Stimulated activated CD8-positive, alpha-beta memory T cell treated with anti-CD3 and anti-CD28 coated beads, Interleukin-12 subunit alpha, Interleukin-12 subunit beta, amount 100 ng/mL, for 24 hours (primary cell): ENCODE data around the gene MEPE.

Source experiments
- DNase-seq: peaks from one replicate; pipeline ENCODE4 v3.0.0-alpha.2; 2020; ENCODE audit errors: extremely low read depth

The MEPE gene, protein sequence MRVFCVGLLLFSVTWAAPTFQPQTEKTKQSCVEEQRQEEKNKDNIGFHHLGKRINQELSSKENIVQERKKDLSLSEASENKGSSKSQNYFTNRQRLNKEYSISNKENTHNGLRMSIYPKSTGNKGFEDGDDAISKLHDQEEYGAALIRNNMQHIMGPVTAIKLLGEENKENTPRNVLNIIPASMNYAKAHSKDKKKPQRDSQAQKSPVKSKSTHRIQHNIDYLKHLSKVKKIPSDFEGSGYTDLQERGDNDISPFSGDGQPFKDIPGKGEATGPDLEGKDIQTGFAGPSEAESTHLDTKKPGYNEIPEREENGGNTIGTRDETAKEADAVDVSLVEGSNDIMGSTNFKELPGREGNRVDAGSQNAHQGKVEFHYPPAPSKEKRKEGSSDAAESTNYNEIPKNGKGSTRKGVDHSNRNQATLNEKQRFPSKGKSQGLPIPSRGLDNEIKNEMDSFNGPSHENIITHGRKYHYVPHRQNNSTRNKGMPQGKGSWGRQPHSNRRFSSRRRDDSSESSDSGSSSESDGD

DNA sequence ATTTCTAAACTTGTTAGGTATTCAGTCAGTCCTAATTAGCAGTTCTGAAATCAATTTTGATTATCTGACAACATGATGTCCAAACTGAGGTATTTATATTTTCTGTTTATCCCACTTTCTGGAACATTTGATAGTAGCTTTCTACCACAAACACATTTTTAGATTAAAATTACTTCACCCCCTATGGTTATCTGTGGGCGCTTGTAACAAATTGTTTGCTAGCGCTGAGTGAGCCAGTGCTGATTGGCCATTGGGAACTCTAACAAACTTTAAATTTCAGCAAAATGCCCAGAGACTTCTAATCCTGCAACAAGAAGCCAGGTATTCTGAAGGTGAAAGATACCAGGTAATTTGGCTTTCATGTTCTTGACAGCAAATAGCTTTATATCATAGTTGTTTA, at the start of gene MEPE:
TSS of gene MEPE (plus strand) at position 301 of the 400 bp plus-strand sequence. CDS start 1,746 bp downstream, outside the sequence.
- DNase-seq: no peak

DNA sequence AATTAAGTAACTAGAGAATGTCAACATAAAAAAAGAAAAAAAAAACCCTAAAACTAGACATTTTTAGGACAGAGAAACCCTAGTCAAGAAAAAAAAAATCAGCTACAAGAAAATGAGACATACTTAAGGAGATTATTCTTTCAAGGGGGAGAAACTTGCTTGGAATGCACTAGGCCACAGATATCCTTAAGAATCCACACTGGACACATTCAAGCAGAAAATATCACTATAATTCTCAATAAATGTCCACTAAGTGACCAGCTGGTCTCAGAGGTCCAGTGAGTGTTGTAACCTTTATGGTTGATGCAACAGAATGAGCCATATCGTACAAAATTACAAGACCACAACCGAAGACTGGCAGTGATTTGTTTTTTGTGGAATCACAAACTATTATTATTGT, 49.0 kb upstream of the MEPE start:
- DNase-seq: no peak

DNA sequence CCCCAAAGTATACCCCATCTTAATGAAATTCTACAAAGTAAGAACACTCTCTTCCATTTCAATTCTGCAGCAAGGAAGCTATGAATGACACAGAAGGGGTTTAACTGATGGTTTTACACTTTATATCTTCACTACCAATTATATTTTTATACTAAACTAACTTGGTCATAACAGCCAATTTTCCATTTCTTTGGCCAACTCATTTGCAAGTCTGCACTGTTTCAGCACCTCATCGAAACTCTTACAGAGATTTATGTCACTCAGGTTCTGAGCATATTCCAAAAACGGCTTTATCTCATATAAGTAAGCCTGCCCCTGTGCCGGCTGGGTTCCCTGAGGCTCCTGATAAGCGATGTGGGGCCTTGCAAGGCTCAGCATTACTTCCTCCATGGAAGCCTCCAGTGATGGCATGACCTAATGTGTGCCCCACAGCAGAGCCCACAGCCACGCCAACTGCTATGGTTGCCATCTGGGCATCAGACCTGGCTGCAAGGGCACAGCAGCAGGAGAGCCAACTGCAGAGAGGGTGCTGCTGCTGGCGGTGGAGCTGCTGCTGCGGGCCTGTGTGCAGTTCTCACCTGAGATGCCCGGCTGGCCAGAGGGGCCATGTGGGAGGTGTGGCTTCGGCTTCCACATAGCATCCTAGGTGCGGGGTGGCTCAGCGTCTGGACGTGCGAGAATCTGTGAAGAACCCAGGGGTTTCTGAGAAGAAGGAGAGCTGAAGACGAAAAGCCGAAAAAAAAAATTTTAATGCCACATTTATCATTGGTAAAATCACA, 46.8 kb upstream of the MEPE start:
- DNase-seq: no peak

DNA sequence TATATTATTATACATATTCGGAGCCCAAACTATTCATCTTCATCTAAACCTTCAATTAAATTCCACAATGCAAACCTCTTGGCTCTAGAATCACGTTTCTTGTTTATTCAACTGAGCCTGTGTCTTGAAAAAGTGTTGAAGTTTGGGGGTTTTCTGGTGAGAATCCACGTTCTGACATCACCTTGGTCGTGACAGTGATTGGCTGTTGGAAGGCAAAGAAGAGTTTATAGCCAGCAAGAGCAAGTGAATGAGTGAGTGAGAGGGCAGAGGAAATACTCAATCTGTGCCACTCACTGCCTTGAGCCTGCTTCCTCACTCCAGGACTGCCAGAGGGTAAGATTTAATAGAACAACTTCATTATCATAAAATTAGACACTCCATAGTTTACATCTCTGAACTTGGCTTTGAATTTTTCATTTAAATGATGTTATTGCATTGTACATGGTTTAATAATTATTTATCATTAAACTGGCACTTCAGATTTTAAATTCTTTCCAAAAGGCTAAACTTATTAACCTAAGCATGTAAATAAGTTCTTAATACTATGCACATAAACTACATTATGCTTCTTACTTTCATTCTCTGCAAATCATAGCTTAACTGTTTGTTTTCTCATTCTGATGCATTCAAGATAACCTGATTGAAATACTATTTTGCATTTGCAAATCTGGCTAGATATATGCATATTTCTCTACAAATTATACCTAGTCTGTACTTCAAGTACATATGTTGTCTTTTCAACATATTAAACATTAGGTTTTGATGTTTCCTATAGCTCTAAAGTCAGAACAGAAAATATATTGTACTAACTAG, 33.3 kb upstream of the MEPE start, which contains the start of gene IBSP:
TSS of gene IBSP (plus strand) at position 254 of the 813 bp plus-strand sequence. CDS start 2,808 bp downstream, outside the sequence.
- no peak for DNase-seq

DNA sequence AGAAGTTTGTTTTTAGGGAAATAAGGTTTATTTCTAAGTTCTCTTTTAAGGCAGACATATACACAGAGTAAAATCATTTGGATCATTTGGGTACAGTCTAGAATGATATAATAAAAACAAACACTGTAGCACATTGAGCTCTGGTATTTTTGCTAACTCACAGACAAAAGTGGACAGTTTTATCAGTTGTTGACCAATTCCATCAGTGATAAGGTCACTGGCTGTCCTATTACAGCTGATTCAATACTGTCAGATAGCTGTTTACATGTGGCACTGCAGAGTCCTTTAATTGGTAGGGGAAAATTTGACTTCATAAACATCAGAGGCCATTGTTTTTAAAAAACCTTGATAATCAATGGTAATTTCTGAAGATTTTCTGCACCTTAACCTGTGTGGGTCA, 29.9 kb upstream of the MEPE start:
- DNase-seq: no peak

DNA sequence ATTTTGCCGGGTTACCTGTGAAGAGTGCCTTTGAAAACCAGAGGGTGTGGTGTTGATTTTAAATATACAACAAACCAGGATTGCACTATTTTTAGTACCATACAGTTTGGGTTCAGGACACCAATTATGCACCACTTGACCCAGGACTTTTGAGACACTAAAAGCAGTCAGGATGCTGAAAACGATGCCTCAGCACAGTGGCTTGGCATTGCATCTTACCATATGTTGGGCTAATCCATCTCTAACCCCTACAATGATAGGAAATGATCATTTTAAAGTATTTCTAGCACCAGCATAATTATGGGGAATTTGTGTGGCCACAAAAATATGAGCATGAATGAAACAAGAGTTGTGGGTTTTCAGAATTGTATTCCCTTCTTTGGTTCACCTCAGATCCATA, 29.3 kb upstream of the MEPE start:
- DNase-seq: no peak

DNA sequence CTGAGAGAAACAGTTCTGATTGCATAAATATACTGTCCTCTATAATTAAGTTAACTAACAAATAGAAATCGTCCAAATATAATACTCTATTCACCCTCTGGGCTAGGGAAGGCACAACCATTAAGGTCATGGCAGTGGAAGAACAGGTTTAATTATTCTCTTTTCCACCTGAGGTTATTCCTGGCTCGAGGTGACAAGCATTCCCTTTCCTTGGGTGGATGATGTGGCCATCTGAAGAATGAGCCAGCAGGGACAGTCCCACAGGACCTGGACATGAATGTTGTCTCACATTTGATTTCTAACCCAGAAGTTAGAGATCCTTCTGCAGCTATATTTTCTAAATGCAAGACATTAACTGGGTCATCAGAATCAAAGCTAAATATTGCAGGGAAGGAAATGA, 27.9 kb upstream of the MEPE start:
- DNase-seq: no peak

DNA sequence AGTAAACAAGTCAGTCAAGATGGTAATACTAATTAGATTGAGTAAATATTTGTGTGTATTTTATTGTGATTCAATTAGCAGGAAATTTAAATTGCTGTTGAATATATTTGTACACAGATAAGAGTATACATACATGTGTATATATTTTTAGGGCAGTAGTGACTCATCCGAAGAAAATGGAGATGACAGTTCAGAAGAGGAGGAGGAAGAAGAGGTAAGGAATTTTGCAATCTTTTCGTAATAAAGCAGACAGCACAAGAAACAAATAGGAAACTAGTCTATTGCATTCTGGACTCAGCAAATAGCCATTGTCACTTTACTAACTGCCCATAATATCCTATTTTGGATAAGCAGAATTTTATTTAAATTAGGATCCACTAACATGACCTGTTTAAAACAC, 26.8 kb upstream of the MEPE start:
- no peak for DNase-seq

DNA sequence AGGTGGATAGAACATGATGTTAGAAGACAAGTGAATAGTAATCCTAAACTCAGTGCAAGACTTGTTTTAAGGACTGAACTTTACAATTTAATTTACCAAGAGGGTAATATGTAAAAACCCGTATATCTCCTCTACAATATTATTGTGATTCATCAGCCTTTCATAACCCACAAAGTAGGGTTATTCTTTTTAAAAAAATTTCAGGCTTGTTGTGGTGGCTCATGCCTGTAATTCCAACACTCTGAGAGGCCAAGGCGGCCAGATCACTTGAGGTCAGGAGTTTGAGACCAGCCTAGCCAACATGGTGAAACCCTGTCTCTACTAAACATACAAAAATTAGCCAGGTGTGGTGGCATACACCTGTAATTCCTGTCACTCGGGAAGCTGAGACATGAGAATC, 26.2 kb upstream of the MEPE start:
- DNase-seq: no peak

DNA sequence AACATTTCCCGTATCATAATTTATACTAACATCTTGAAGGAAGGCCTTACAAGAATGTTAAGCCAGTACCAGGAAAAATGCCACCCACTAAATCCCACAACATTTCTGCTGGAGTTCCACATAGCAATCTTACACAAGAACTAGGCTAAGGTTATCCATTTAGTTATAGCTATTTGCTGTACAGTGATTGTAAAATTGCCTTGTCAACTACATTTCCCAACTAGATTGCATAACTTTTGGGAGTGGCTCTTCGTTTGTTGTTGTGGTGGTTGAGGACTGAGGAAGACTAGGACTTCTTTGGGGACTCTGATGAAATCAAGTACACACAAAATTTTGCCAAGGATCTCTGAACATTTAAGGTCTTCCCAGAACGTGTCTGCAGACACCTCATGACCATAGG, 25.4 kb upstream of the MEPE start:
- DNase-seq: no peak

DNA sequence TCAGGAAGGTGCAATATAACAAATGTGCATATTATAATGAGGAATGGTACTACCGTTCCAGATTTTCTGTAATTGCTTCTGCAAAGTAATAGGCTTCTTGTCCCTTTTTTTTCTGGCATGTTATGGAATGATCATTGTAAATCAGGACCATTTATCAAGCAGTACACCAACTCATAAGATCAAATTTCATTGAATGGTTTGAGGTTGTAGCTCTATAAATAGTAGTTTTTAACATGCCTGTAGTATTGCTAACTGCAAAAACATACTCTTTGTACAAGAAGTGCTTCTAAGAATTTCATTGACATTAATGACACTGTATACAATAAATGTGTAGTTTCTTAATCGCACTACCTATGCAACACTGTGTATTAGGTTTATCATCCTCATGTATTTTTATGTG, 20.8 kb upstream of the MEPE start:
- no peak for DNase-seq

DNA sequence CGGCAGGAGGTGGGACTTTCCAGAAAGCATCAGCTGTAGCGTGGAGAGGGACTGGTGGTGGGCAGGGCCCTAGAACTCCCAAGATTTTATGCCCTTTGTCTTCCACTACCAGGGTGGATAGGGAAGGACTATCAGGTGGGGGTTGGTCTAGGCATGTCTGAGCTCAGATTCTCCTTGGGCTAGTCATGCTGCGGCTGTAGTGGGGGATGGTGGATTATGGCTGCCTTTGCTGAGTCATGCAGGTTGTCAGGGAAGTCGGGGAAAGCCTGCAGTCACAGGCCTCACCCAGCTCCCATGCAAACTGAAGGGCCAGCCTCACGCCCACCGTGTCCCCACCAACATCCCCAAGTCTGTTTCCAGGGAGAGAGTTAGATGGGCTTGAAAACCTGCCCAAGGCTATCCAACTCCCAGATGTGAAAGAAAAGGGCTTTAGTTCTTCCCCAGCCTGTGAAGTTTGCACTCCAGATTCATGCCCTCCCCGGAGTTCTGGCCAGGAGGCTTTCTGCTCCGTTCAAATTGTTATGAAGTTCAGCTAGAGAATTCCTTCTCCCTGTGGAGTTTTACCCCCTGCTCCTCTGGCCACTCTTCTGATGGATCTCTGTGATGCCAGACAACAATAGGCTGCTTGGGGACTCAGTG, 13.4 kb upstream of the MEPE start:
- DNase-seq: no peak

DNA sequence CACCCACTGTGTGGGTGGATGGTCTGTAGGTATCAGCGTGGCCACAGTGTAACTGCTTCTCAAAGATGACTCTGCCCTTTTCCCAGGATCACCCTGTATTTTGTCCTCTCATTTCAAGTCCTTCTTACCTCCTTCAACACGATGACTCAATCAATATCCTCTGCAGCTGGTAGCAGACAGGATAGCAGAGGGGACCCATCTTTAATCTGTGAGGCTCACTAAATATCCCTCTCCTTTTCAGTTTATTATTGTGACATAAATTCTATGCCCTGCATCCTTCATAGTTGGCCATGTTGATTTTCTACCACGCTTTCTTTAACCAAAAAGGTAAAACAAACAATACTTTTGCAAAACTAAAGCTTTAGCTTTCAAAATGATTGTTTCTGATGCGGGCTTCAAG, 9.6 kb upstream of the MEPE start:
- DNase-seq: no peak

DNA sequence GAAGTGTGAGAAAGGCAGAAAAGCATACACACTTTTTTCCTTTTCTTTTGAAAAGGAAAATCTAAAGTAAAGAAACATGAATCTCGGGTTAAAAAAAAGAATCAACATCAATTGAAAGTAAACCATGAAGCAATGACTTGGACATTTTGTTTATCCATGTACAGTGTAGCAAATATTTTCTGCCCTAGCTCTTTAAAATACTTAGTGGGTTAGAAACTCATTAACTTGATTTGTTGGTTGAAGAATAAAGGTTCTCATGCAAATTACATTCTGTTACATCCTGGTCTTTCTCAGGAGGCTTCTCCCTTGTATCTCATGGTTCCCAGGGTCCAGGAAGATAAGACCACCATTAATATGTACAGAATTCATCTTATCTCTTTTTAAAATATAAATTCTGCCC, 9.0 kb upstream of the MEPE start:
- no peak for DNase-seq

DNA sequence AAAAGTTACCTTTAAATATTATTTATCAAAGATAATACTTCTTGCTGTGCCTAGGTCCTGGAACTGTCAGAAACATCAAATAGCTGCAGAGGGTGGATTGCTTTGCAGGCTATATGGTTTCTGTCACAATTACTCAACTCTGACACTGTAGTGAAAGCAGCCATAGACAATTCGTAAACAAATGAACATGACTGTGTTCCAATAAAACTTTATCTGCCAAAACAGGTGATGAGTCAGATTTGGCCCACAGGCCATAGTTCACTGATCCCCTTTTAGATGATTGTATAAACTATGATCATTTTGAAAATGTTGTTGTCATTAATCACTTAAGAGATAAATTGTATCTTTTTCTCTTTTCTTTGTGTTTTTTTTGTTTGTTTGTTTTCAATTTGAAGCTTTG, 8.4 kb upstream of the MEPE start:
- no peak for DNase-seq

DNA sequence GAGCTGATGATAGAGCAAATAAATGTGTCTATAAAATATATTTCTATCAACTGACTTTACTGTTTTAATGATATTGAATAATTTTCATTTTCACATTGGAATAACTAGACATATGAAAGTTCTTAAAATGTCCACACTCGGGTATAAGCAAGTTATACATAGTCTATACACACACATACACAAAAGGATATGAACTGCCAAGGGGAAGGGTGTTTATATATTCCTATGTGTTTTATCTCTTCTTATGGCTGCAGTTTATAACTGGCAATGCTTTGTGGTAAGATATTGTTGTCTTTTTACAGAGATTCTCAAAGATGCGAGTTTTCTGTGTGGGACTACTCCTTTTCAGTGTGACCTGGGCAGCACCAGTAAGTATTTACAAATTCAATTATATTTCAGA, 1.6 kb downstream of the MEPE start:
- DNase-seq: no peak

DNA sequence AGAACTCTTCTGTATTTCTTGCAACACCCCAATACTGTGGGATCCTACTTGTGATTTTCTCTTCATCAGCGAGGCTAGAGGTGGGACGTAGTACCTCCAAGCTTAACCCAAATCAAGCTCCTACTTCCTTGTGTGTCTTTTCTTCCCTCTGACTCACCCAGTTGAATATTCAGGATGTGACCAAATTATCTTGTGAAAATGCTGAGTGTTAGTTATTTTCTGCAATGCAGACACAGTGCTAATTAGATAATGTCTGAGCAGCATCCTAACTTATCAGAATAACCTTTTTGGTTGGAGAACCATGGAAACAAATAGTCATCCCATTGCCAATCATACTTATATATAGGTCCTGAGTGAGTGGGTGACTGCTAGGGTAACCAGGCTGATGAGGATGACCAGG, 2.4 kb downstream of the MEPE start:
- DNase-seq: no peak

DNA sequence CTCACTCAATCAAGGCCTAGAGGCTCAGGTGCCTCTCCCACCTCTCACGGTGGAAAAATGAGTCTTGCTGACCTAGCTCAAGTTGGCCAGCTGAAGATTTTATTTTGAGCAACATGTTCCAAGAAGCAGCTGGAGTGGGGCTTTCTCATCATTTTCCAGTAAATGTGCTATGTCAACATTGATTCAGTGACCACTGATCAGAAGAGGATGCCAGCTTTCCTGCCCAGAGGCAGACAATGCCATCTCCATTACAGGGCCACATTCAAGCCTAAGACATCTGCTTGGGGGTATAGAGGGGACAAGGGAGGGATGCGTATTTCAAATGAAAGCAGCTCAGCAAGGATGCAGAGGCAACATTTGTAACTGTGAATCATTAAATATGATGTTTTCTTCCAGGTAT, 3.0 kb downstream of the MEPE start:
- DNase-seq: no peak

DNA sequence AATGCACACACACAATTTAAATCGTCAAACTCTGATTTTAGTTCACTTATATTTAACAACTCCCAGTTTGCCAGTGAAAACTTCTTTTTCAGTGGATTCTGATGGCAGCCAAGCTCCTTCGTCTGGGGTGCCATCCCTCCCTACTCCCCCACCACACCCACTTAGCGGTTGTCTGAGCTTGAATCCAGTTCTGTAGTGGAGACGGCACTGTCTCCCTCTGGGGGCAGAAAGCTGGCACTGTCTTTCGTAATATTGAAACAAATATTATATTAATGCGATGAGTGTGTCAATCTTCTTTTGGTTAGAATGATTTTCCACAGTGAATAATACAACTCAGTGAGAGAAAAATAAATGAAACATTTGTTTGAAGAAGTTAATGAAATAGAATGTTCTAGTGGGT, 5.4 kb downstream of the MEPE start:
- DNase-seq: no peak

DNA sequence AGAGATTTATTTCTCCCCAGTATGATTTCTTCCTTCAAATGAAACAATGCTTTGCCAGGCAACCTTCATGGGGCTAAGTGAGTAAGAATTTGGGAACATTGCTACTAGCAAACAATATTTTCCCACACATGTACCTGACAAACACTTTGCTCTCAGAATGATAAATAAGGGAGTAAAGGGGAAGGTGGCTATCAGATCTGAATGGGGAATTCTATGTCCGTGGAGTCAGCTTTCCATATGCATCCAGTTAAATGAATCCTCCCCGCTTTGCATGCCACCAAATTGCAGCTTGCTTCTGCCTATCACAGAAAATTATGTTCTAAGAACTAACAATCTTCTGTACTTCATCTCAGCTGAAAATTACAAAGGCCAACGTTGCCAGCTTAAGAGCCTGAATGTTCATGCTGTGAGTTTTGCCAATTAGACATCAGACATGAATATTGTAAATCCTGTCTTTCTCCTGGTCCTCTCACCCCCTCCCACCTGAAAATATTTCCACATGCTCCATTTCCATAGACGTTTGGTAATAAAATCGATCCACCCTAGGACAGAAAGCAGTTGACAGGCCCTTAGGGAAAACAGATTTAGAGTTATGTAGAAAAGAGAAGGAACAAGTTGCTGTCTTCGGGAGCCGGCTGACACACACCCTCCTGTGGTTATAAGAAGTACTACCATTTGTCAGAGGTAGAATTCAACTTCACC, 6.3 kb downstream of the MEPE start:
- no peak for DNase-seq

DNA sequence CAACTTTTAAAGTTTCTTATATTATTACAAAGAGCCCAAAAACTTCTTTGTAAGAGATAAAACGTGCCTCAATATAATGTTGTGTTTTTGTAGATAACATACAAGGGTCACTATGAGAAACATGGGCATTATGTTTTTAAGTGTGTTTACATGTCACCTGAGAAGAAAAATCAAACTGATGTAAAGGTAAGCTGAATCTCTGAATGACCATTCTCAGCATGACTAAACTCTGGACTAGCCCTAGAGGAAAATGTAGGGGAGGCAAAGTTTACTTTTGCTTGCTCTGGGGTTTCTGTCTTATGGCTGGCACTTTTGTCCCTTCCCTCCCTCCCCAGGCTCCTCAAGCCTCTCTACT, 6.8 kb downstream of the MEPE start:
- no peak for DNase-seq
